ENCODE measurements around the gene PPP1R3G. TPM values are rescaled to one million over a fixed set of nuclear protein-coding genes. Genes with fewer than 3 reads are reported as not detected.

PPP1R3G gene
- total and polyA plus RNA-seq, 2 donors (not counting 1 experiment from before 2014, with no cell fraction given), result 0.09 to 0.25 TPM

DNA sequence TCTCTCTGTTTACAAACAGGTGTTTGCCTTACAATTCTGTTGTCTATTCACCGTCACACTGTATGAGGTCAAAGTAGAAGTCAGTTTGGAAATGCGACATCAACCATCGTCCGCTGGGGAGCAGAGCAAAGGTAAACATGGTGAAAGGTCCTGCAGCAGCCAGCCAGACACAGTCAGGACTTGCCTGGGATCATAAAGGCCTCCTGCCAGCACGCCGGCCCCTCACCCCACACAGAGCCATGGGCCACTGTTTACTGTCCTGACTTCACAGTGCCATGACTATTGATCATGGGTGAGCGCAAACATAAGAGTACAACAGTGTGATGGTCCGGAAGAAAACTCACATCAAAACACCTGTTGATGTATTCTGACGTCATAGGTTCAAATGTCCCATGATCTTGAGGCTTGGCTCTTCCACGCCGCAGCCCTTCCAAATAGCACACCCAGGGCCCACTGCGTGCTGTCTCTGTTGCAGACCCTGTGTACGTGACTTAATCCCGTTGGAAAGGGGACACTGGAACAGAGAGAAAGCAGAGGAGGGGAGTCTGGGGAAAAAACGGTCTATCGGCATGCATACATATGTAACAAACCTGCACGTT lies 16.9 kb upstream of the PPP1R3G start:
- TF ChIP-seq EZH2 (IDR thresholded peaks at IDR 0.05; ENCODE audit: borderline replicate concordance, insufficient read depth, low read depth, low read length, poor library complexity, severe bottlenecking), result no peak
- TF ChIP-seq CTCF (IDR thresholded peaks at IDR 0.05), result no peak
- 98% methylated on average over 14 of the region's 17 CpGs for WGBS (ENCODE audit: insufficient coverage)
- H3K9me3 ChIP-seq (ENCODE audit: control extremely low read depth in 1 of 3, control insufficient read depth in 2 of 3, insufficient read depth in 1 of 3, low read length in 2 of 3), result peaks cover 0 to 9% (median 3%) of the 10 kb centered on the region in 3 donors
- H3K4me1 ChIP-seq (ENCODE audit: control insufficient read depth in 2 of 2, insufficient read depth in 2 of 2, low read length in 2 of 2), result no peaks in the 10 kb centered on the region
- H3K4me2 ChIP-seq (replicated peaks; ENCODE audit: low read depth, low read length, poor library complexity, severe bottlenecking), result no peak overlapping the region
- POLR2A ChIA-PET, result no interaction called here
- H3K79me2 ChIP-seq (ENCODE audit: control insufficient read depth, insufficient read depth, low read length), result no peaks in the 10 kb centered on the region
- no peaks in the 10 kb centered on the region for H4K20me1 ChIP-seq (ENCODE audit: control insufficient read depth, insufficient read depth, low read length, poor library complexity, severe bottlenecking)
- Mint-ChIP-seq H3K27me3 (no peaks in the 10 kb centered on the region), H3K9me3 (ENCODE audit: insufficient read depth) (peaks cover 2% of the 10 kb centered on the region), H3K4me1 (no peaks in the 10 kb centered on the region), H3K4me3 (no peak overlapping the region), H3K27ac (no peak overlapping the region)
- no peak overlapping the region for H2AFZ ChIP-seq (ENCODE audit: insufficient read depth, low read depth, low read length, poor library complexity, severe bottlenecking)
- DNase-seq, result no peak
- no peak for ATAC-seq (ENCODE audit: low read depth)
- H3K27me3 ChIP-seq (replicated peaks in 1 of 4; ENCODE audit: control extremely low read depth in 1 of 4, control insufficient read depth in 3 of 4, insufficient read depth in 4 of 4, low read length in 3 of 4), result no peaks in the 10 kb centered on the region
- no peak overlapping the region for H3K9ac ChIP-seq (ENCODE audit: low read length)
- no peak overlapping the region for H3K4me3 ChIP-seq (ENCODE audit: control extremely low read depth in 1 of 5, extremely low read depth in 1 of 5, insufficient read depth in 1 of 5, low read depth in 2 of 5, low read length in 4 of 5)
- H3K27ac ChIP-seq (ENCODE audit: low read length in 2 of 2), result no peak overlapping the region
- intact Hi-C loops (cut with micrococcal nuclease), result no loop called here
- CTCF ChIA-PET, result no interaction called here
- no peaks in the 10 kb centered on the region for H3K36me3 ChIP-seq (replicated peaks in 1 of 2; ENCODE audit: control extremely low read depth in 1 of 2, control insufficient read depth in 1 of 2, extremely low read depth in 1 of 2, insufficient read depth in 2 of 2, low read length in 1 of 2)

DNA sequence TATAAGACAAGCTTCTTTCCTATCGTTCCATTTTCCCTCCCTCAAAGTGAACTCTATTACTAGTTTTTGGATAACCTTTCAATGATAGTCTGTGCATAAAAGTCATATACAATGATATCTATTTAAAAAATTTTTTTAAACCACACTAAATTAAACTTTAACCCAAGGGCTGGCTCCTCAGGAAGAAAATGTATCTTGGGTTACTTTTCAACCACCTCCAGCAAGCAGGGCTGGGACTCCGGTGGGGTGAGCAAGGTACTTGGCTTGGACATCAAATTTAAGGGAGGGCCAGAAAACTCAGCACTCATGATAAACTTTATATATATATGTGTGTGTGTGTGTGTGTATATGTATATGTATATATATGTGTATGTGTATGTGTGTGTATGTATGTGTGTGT lies 13.9 kb upstream of the PPP1R3G start:
- Mint-ChIP-seq H3K4me3 (no peak overlapping the region), H3K27ac (no peak overlapping the region), H3K27me3 (peaks cover 4% of the 10 kb centered on the region), H3K9me3 (ENCODE audit: insufficient read depth) (peaks cover 2% of the 10 kb centered on the region), H3K4me1 (no peaks in the 10 kb centered on the region)
- H3K79me2 ChIP-seq (ENCODE audit: control insufficient read depth, insufficient read depth, low read length), result no peaks in the 10 kb centered on the region
- no peak overlapping the region for H3K4me3 ChIP-seq (ENCODE audit: control extremely low read depth in 1 of 5, extremely low read depth in 1 of 5, insufficient read depth in 1 of 5, low read depth in 2 of 5, low read length in 4 of 5)
- no peaks in the 10 kb centered on the region for H3K4me1 ChIP-seq (ENCODE audit: control insufficient read depth in 2 of 2, insufficient read depth in 2 of 2, low read length in 2 of 2)
- H3K27me3 ChIP-seq (replicated peaks in 1 of 4; ENCODE audit: control extremely low read depth in 1 of 4, control insufficient read depth in 3 of 4, insufficient read depth in 4 of 4, low read length in 3 of 4), result peaks cover 0 to 3% (median 0%) of the 10 kb centered on the region in 4 experiments
- no peaks in the 10 kb centered on the region for H3K36me3 ChIP-seq (replicated peaks in 1 of 2; ENCODE audit: control extremely low read depth in 1 of 2, control insufficient read depth in 1 of 2, extremely low read depth in 1 of 2, insufficient read depth in 2 of 2, low read length in 1 of 2)
- DNase-seq (no peak), ATAC-seq (ENCODE audit: low read depth) (no peak)
- no peak overlapping the region for H3K4me2 ChIP-seq (replicated peaks; ENCODE audit: low read depth, low read length, poor library complexity, severe bottlenecking)
- no peak overlapping the region for H3K9ac ChIP-seq (ENCODE audit: low read length)
- intact Hi-C loops (cut with micrococcal nuclease), result no loop called here
- peaks cover 0 to 9% (median 3%) of the 10 kb centered on the region in 3 donors for H3K9me3 ChIP-seq (ENCODE audit: control extremely low read depth in 1 of 3, control insufficient read depth in 2 of 3, insufficient read depth in 1 of 3, low read length in 2 of 3)
- no CpG with 5 or more reads among the region's 2 CpGs for WGBS (ENCODE audit: insufficient coverage)
- POLR2A ChIA-PET, result no interaction called here
- no peaks in the 10 kb centered on the region for H4K20me1 ChIP-seq (ENCODE audit: control insufficient read depth, insufficient read depth, low read length, poor library complexity, severe bottlenecking)
- no peak overlapping the region for H2AFZ ChIP-seq (ENCODE audit: insufficient read depth, low read depth, low read length, poor library complexity, severe bottlenecking)
- CTCF ChIA-PET, result no interaction called here
- no peak for TF ChIP-seq EZH2 (IDR thresholded peaks at IDR 0.05; ENCODE audit: borderline replicate concordance, insufficient read depth, low read depth, low read length, poor library complexity, severe bottlenecking)
- no peak for TF ChIP-seq CTCF (IDR thresholded peaks at IDR 0.05)
- no peak overlapping the region for H3K27ac ChIP-seq (ENCODE audit: low read length in 2 of 2)
